HepG2 (cell line): ENCODE measurements around the gene ZBP1. TPM values are rescaled to one million over a fixed set of nuclear protein-coding genes. Genes with fewer than 3 reads are reported as not detected.

Experiments used
- ARNTL ChIP-seq: sonication (generic); formaldehyde crosslinking; IDR thresholded peaks from 2 replicates; pipeline ENCODE4 v1.4.0; 2020; ENCODE audit warnings: mild to moderate bottlenecking, missing genetic modification reagents
- KDM4B ChIP-seq: sonication (generic); formaldehyde crosslinking; IDR thresholded peaks from 2 replicates; pipeline ENCODE4 v1.4.0; 2020; ENCODE audit warnings: missing genetic modification reagents
- NFRKB ChIP-seq: fragments of 450-650 bp; IDR thresholded peaks from 2 replicates; pipeline ENCODE4 v1.6.1; 2017
- RBM39 ChIP-seq: fragments of 200-400 bp; formaldehyde crosslinking; IDR thresholded peaks from one replicate; pipeline ENCODE4 v1.6.1; 2018; ENCODE audit warnings: antibody characterized with exemption, mild to moderate bottlenecking, low read depth, low read length; ENCODE audit not compliant: poor library complexity, severe bottlenecking
- SALL1 ChIP-seq: sonication (generic); formaldehyde crosslinking; IDR thresholded peaks from 2 replicates; pipeline ENCODE4 v1.8.0; 2022; ENCODE audit warnings: mild to moderate bottlenecking, missing genetic modification reagents
- SOX13 ChIP-seq, 3 experiments: fragments of 450-650 bp in 1 of 3; sonication (generic) in 1 of 3; formaldehyde crosslinking in 1 of 3; IDR thresholded peaks in 2 of 3; conservative IDR thresholded peaks in 1 of 3; 2 replicates each; pipeline versions ENCODE4 v1.5.0 to v1.6.1; 2016 to 2020; ENCODE audit warnings: antibody characterized with exemption in 1 of 3, mild to moderate bottlenecking in 1 of 3, missing compliant biosample characterization in 1 of 3, missing genetic modification reagents in 1 of 3, moderate library complexity in 1 of 3
- TAF1 ChIP-seq: sonication (generic); formaldehyde crosslinking; IDR thresholded peaks from 2 replicates; pipeline ENCODE4 v1.4.0; 2020; ENCODE audit warnings: missing genetic modification reagents
- ZKSCAN5 ChIP-seq: sonication (generic); formaldehyde crosslinking; IDR thresholded peaks from 2 replicates; pipeline ENCODE4 v1.5.1; 2020; ENCODE audit warnings: mild to moderate bottlenecking, missing genetic modification reagents
- ZNF383 ChIP-seq: sonication (generic); formaldehyde crosslinking; IDR thresholded peaks from 2 replicates; pipeline ENCODE4 v1.4.0; 2020; ENCODE audit warnings: missing genetic modification reagents, mild to moderate bottlenecking, borderline replicate concordance
- ZNF781 ChIP-seq: sonication (generic); formaldehyde crosslinking; IDR thresholded peaks from 2 replicates; pipeline ENCODE4 v1.5.1; 2020; ENCODE audit warnings: borderline replicate concordance, mild to moderate bottlenecking, missing genetic modification reagents; ENCODE audit errors: not compliant biosample characterization
- polyA plus RNA-seq, 8 experiments: library from polyadenylated mRNA; depleted of rRNA in 3 of 8; stranded (reverse) in 7 of 8; unstranded in 1 of 8; fragments of >200 nt; fragmentation: Illumina TruSeq in 4 of 8; extraction: Trizol in 4 of 8; gene quantifications; 2 replicates each; pipeline versions ENCODE4 v1.2.1 to v1.2.3, GENCODE V29; 2011 to 2016; ENCODE audit warnings: low read depth in 4 of 8, missing spikeins in 1 of 8, mixed read lengths in 1 of 8; ENCODE audit not compliant: insufficient read depth in 1 of 8
- total RNA-seq, 5 experiments: library from RNA; depleted of rRNA; stranded (reverse); fragments of >200 nt; fragmentation: Illumina TruSeq; extraction: Trizol; gene quantifications; 2 replicates each; pipeline ENCODE4 v1.2.3, GENCODE V29; 2016; ENCODE audit warnings: low read depth in 1 of 5
- TF ChIP-seq, protein P1 (sequence below): sonication (generic); formaldehyde crosslinking; IDR thresholded peaks from 2 replicates; pipeline ENCODE4 v1.4.0; 2020; ENCODE audit warnings: missing genetic modification reagents
- TF ChIP-seq, protein P2 (sequence below): sonication (generic); formaldehyde crosslinking; IDR thresholded peaks from 2 replicates; pipeline ENCODE4 v1.5.0; 2020; ENCODE audit warnings: mild to moderate bottlenecking, missing genetic modification reagents
- TF ChIP-seq, protein P3 (sequence below): IDR thresholded peaks from 2 replicates; pipeline ENCODE4 v1.6.1; 2012; ENCODE audit warnings: inconsistent platforms
- TF ChIP-seq, protein P4 (sequence below), 2 experiments: fragments of 450-650 bp in 1 of 2; sonication (generic) in 1 of 2; formaldehyde crosslinking; IDR thresholded peaks; 2 replicates each; pipeline versions ENCODE4 v1.5.0 to v1.8.0; 2020 to 2022; ENCODE audit warnings: mild to moderate bottlenecking in 1 of 2, missing genetic modification reagents in 1 of 2
- TF ChIP-seq, protein P5 (sequence below): sonication (generic); formaldehyde crosslinking; IDR thresholded peaks from 2 replicates; pipeline ENCODE4 v1.4.0; 2020; ENCODE audit warnings: missing genetic modification reagents, mild to moderate bottlenecking, borderline replicate concordance
- TF ChIP-seq, protein P6 (sequence below): sonication (generic); formaldehyde crosslinking; IDR thresholded peaks from 2 replicates; pipeline ENCODE4 v1.5.0; 2020; ENCODE audit warnings: mild to moderate bottlenecking, missing genetic modification reagents, borderline replicate concordance
- TF ChIP-seq, protein P7 (sequence below): sonication (generic); formaldehyde crosslinking; IDR thresholded peaks from 2 replicates; pipeline ENCODE4 v1.4.0; 2020; ENCODE audit warnings: missing genetic modification reagents

The ZBP1 gene
- total and polyA plus RNA-seq, 2 of the 13 experiments (the other 11 are each of a cell fraction or from before 2014, with no cell fraction given): not detected

DNA sequence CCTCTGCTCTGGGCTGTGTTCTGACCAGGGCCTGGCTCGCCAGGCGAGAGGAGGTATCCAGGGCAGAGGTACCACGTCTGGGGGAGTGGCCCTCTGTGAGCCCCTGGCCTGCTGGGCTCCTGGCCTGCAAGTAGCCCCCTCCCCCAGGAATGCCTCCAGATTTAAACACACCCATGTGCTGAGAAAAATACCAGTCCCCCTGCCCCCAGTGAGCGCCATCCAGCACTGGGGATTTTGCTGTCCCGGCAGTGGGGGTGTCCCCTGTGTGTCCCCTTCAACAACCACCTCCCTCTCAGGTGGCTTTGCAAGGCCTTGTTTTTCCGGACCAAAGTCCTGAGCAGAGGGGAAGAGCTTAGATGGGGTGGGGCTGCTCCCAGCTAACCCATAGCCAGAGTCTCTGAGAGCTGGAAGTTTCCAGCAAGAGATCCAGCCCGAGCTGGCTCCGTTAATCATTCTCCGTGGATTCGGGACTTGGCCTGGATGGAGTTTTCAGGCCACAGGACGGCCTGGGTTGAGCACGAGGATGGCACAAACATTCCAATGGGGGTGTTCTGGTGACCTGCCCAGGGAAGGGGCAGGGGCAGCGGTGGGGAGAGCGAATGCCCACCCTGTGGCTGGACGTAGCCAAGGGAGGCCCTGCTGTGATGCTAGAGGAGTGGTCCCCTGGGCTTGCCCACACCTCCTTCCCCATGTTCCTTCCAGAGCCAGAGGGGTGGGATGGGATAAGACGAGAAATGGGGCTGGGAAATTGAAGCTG, 30.3 kb downstream of the ZBP1 start (continued):
- TF ChIP-seq, protein P1, sequence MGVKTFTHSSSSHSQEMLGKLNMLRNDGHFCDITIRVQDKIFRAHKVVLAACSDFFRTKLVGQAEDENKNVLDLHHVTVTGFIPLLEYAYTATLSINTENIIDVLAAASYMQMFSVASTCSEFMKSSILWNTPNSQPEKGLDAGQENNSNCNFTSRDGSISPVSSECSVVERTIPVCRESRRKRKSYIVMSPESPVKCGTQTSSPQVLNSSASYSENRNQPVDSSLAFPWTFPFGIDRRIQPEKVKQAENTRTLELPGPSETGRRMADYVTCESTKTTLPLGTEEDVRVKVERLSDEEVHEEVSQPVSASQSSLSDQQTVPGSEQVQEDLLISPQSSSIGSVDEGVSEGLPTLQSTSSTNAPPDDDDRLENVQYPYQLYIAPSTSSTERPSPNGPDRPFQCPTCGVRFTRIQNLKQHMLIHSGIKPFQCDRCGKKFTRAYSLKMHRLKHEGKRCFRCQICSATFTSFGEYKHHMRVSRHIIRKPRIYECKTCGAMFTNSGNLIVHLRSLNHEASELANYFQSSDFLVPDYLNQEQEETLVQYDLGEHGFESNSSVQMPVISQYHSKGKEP (CRISPR knock-in tag): no peak
- no peak; the same call in 1 of the 2 replicates for TF ChIP-seq ARNTL (CRISPR knock-in tag)
- TF ChIP-seq, protein P2, sequence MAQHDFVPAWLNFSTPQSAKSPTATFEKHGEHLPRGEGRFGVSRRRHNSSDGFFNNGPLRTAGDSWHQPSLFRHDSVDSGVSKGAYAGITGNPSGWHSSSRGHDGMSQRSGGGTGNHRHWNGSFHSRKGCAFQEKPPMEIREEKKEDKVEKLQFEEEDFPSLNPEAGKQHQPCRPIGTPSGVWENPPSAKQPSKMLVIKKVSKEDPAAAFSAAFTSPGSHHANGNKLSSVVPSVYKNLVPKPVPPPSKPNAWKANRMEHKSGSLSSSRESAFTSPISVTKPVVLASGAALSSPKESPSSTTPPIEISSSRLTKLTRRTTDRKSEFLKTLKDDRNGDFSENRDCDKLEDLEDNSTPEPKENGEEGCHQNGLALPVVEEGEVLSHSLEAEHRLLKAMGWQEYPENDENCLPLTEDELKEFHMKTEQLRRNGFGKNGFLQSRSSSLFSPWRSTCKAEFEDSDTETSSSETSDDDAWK (CRISPR knock-in tag): no peak
- no peak for TF ChIP-seq ZNF781
- TF ChIP-seq, protein P3, sequence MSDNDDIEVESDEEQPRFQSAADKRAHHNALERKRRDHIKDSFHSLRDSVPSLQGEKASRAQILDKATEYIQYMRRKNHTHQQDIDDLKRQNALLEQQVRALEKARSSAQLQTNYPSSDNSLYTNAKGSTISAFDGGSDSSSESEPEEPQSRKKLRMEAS: peak; percentile 92
- TF ChIP-seq, protein P4, sequence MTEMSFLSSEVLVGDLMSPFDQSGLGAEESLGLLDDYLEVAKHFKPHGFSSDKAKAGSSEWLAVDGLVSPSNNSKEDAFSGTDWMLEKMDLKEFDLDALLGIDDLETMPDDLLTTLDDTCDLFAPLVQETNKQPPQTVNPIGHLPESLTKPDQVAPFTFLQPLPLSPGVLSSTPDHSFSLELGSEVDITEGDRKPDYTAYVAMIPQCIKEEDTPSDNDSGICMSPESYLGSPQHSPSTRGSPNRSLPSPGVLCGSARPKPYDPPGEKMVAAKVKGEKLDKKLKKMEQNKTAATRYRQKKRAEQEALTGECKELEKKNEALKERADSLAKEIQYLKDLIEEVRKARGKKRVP (CRISPR knock-in tag; IDR thresholded peaks at IDR 0.05): no peak
- TF ChIP-seq SOX13 (IDR thresholded peaks at IDR 0.05): no peak
- TF ChIP-seq SOX13 (CRISPR knock-in tag; conservative IDR thresholded peaks at IDR 0.05 in 1 of 2, IDR thresholded peaks at IDR 0.05 in 1 of 2): peak in 1 of 2 experiments; percentile 35; a peak in 1 of 4 replicates
- TF ChIP-seq NFRKB: no peak
- peak; percentile 99 for TF ChIP-seq SALL1 (CRISPR knock-in tag)
- no peak for TF ChIP-seq KDM4B (CRISPR knock-in tag)
- peak; percentile 23 for TF ChIP-seq RBM39
- TF ChIP-seq, protein P5, sequence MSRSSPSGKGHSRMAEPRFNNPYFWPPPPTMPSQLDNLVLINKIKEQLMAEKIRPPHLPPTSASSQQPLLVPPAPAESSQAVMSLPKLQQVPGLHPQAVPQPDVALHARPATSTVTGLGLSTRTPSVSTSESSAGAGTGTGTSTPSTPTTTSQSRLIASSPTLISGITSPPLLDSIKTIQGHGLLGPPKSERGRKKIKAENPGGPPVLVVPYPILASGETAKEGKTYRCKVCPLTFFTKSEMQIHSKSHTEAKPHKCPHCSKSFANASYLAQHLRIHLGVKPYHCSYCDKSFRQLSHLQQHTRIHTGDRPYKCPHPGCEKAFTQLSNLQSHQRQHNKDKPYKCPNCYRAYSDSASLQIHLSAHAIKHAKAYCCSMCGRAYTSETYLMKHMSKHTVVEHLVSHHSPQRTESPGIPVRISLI (CRISPR knock-in tag): 0 out of 2 replicates have a peak, but pooled peaks have one; percentile 25
- no peak for TF ChIP-seq ZKSCAN5 (CRISPR knock-in tag)
- TF ChIP-seq, protein P6, sequence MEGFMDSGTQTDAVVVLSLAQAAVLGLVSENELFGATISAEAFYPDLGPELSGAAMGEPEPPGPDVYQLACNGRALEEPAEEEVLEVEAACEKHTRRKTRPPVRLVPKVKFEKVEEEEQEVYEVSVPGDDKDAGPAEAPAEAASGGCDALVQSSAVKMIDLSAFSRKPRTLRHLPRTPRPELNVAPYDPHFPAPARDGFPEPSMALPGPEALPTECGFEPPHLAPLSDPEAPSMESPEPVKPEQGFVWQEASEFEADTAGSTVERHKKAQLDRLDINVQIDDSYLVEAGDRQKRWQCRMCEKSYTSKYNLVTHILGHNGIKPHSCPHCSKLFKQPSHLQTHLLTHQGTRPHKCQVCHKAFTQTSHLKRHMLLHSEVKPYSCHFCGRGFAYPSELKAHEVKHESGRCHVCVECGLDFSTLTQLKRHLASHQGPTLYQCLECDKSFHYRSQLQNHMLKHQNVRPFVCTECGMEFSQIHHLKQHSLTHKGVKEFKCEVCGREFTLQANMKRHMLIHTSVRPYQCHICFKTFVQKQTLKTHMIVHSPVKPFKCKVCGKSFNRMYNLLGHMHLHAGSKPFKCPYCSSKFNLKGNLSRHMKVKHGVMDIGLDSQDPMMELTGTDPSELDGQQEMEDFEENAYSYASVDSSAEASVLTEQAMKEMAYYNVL (CRISPR knock-in tag): no peak
- TF ChIP-seq TAF1 (CRISPR knock-in tag): no peak
- TF ChIP-seq ZNF383 (CRISPR knock-in tag): no peak
- TF ChIP-seq, protein P7, sequence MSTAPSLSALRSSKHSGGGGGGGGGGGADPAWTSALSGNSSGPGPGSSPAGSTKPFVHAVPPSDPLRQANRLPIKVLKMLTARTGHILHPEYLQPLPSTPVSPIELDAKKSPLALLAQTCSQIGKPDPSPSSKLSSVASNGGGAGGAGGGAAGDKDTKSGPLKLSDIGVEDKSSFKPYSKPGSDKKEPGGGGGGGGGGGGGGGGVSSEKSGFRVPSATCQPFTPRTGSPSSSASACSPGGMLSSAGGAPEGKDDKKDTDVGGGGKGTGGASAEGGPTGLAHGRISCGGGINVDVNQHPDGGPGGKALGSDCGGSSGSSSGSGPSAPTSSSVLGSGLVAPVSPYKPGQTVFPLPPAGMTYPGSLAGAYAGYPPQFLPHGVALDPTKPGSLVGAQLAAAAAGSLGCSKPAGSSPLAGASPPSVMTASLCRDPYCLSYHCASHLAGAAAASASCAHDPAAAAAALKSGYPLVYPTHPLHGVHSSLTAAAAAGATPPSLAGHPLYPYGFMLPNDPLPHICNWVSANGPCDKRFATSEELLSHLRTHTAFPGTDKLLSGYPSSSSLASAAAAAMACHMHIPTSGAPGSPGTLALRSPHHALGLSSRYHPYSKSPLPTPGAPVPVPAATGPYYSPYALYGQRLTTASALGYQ (CRISPR knock-in tag): no peak; the same call in 1 of the 2 replicates
